SK-N-SH treated with all-trans-retinoic acid at 6 μM for 48 hours (cell line): ENCODE results near the gene TCERG1L.

Experiments used
- ATAC-seq: fragments of 200-7000 bp; cut with Tn5 transposase; 3 replicates; pipeline ENCODE4 v1.9.1; 2020; ENCODE audit warnings: mild to moderate bottlenecking, moderate library complexity
- ARNTL ChIP-seq: fragments of 450-650 bp; formaldehyde crosslinking; IDR thresholded peaks from 2 replicates; pipeline ENCODE4 v1.5.0; 2020; ENCODE audit warnings: low read depth, mild to moderate bottlenecking, moderate library complexity, borderline replicate concordance
- BACH2 ChIP-seq: fragments of 250-450 bp; sonication (Bioruptor Pico); IDR thresholded peaks from 2 replicates; pipeline ENCODE4 v1.9.0; 2021; ENCODE audit warnings: mild to moderate bottlenecking, borderline replicate concordance
- CSDC2 ChIP-seq: fragments of 250-450 bp; sonication (Bioruptor Pico); IDR thresholded peaks from 2 replicates; pipeline ENCODE4 v1.5.0; 2020; ENCODE audit warnings: mild to moderate bottlenecking, moderate library complexity
- ESRRG ChIP-seq: fragments of 250-450 bp; sonication (Bioruptor Pico); IDR thresholded peaks from 2 replicates; pipeline ENCODE4 v1.6.1; 2021; ENCODE audit warnings: mild to moderate bottlenecking
- ISL1 ChIP-seq: fragments of 250-450 bp; sonication (Bioruptor Pico); IDR thresholded peaks from 2 replicates; pipeline ENCODE4 v2.1.2; 2022; ENCODE audit warnings: mild to moderate bottlenecking, moderate library complexity
- OSR1 ChIP-seq: fragments of 250-450 bp; sonication (Bioruptor Pico); IDR thresholded peaks from 2 replicates; pipeline ENCODE4 v1.8.0; 2022; ENCODE audit warnings: moderate library complexity, mild to moderate bottlenecking, inconsistent platforms
- PPARA ChIP-seq: fragments of 250-450 bp; sonication (Bioruptor Pico); IDR thresholded peaks from 2 replicates; pipeline ENCODE4 v1.5.0; 2020; ENCODE audit warnings: mild to moderate bottlenecking, borderline replicate concordance
- RARB ChIP-seq: fragments of 250-450 bp; sonication (Bioruptor Pico); IDR thresholded peaks from 2 replicates; pipeline ENCODE4 v1.8.0; 2021; ENCODE audit warnings: mild to moderate bottlenecking, moderate library complexity
- SNAI2 ChIP-seq: fragments of 250-450 bp; sonication (Bioruptor Pico); IDR thresholded peaks from 2 replicates; pipeline ENCODE4 v1.5.0; 2020; ENCODE audit warnings: mild to moderate bottlenecking, moderate library complexity
- TOX ChIP-seq: fragments of 250-450 bp; sonication (Bioruptor Pico); IDR thresholded peaks from 2 replicates; pipeline ENCODE4 v1.8.0; 2021; ENCODE audit warnings: mild to moderate bottlenecking, moderate library complexity, borderline replicate concordance
- ZFP3 ChIP-seq: fragments of 250-450 bp; sonication (Bioruptor Pico); IDR thresholded peaks from 2 replicates; pipeline ENCODE4 v1.5.0; 2020; ENCODE audit warnings: mild to moderate bottlenecking, moderate library complexity
- ZNF565 ChIP-seq: fragments of 450-650 bp; formaldehyde crosslinking; conservative IDR thresholded peaks from 2 replicates; pipeline ENCODE4 v1.5.0; 2020; ENCODE audit warnings: low read depth, mild to moderate bottlenecking, moderate library complexity
- ZNF70 ChIP-seq: fragments of 450-650 bp; formaldehyde crosslinking; IDR thresholded peaks from 2 replicates; pipeline ENCODE4 v1.5.0; 2020; ENCODE audit warnings: mild to moderate bottlenecking, moderate library complexity
- ZNF8 ChIP-seq: fragments of 450-650 bp; formaldehyde crosslinking; IDR thresholded peaks from 2 replicates; pipeline ENCODE4 v1.5.0; 2020; ENCODE audit warnings: mild to moderate bottlenecking, moderate library complexity
- TF ChIP-seq, protein P1 (sequence below): fragments of 250-450 bp; sonication (Bioruptor Pico); IDR thresholded peaks from 2 replicates; pipeline ENCODE4 v1.8.0; 2020; ENCODE audit warnings: mild to moderate bottlenecking, moderate library complexity, borderline replicate concordance
- TF ChIP-seq, protein P2 (sequence below): fragments of 250-450 bp; sonication (Bioruptor Pico); IDR thresholded peaks from 2 replicates; pipeline ENCODE4 v1.5.0; 2020; ENCODE audit warnings: mild to moderate bottlenecking, moderate library complexity
- TF ChIP-seq, protein P3 (sequence below): fragments of 250-450 bp; sonication (Bioruptor Pico); IDR thresholded peaks from 2 replicates; pipeline ENCODE4 v1.5.1; 2020; ENCODE audit warnings: low read depth, mild to moderate bottlenecking, moderate library complexity
- TF ChIP-seq, protein P4 (sequence below): fragments of 250-450 bp; sonication (Bioruptor Pico); IDR thresholded peaks from 2 replicates; pipeline ENCODE4 v1.8.0; 2021; ENCODE audit warnings: low read depth, mild to moderate bottlenecking, moderate library complexity, borderline replicate concordance
- TF ChIP-seq, protein P5 (sequence below): fragments of 250-450 bp; sonication (Bioruptor Pico); IDR thresholded peaks from 2 replicates; pipeline ENCODE4 v1.5.1; 2021; ENCODE audit warnings: mild to moderate bottlenecking, moderate library complexity

The TCERG1L gene

DNA sequence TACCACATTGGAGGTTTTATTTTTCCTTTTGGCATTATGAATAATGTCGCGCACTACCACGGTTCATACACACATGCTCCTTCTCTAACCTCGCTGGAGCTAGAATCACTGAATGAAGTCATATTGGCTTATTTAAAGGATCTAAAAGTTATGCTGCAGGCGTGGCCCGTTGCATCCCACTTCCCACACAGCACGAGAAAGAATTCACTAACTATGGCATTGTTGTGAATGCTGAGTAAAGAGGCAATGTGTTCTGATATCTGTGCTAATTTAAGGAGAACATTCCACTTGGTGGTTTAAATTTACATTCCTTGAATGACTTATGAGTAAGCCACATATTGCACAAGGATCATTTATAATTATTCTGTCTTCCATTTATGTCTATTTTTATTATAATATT, 20.7 kb downstream of the TCERG1L start:
- ATAC-seq: no peak
- TF ChIP-seq SNAI2 (CRISPR knock-in tag) (no peak), TOX (no peak), ISL1 (CRISPR knock-in tag) (no peak), OSR1 (CRISPR knock-in tag) (no peak), ARNTL (CRISPR knock-in tag) (no peak), ZNF565 (CRISPR knock-in tag) (no peak), ZFP3 (no peak), RARB (CRISPR knock-in tag) (no peak), BACH2 (CRISPR knock-in tag) (no peak), PPARA (CRISPR knock-in tag) (no peak), CSDC2 (CRISPR knock-in tag) (no peak), ZNF8 (CRISPR knock-in tag) (no peak), ZNF70 (CRISPR knock-in tag) (no peak), ESRRG (CRISPR knock-in tag) (no peak)
- TF ChIP-seq, protein P1, sequence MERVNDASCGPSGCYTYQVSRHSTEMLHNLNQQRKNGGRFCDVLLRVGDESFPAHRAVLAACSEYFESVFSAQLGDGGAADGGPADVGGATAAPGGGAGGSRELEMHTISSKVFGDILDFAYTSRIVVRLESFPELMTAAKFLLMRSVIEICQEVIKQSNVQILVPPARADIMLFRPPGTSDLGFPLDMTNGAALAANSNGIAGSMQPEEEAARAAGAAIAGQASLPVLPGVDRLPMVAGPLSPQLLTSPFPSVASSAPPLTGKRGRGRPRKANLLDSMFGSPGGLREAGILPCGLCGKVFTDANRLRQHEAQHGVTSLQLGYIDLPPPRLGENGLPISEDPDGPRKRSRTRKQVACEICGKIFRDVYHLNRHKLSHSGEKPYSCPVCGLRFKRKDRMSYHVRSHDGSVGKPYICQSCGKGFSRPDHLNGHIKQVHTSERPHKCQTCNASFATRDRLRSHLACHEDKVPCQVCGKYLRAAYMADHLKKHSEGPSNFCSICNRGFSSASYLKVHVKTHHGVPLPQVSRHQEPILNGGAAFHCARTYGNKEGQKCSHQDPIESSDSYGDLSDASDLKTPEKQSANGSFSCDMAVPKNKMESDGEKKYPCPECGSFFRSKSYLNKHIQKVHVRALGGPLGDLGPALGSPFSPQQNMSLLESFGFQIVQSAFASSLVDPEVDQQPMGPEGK (CRISPR knock-in tag): no peak
- TF ChIP-seq, protein P2, sequence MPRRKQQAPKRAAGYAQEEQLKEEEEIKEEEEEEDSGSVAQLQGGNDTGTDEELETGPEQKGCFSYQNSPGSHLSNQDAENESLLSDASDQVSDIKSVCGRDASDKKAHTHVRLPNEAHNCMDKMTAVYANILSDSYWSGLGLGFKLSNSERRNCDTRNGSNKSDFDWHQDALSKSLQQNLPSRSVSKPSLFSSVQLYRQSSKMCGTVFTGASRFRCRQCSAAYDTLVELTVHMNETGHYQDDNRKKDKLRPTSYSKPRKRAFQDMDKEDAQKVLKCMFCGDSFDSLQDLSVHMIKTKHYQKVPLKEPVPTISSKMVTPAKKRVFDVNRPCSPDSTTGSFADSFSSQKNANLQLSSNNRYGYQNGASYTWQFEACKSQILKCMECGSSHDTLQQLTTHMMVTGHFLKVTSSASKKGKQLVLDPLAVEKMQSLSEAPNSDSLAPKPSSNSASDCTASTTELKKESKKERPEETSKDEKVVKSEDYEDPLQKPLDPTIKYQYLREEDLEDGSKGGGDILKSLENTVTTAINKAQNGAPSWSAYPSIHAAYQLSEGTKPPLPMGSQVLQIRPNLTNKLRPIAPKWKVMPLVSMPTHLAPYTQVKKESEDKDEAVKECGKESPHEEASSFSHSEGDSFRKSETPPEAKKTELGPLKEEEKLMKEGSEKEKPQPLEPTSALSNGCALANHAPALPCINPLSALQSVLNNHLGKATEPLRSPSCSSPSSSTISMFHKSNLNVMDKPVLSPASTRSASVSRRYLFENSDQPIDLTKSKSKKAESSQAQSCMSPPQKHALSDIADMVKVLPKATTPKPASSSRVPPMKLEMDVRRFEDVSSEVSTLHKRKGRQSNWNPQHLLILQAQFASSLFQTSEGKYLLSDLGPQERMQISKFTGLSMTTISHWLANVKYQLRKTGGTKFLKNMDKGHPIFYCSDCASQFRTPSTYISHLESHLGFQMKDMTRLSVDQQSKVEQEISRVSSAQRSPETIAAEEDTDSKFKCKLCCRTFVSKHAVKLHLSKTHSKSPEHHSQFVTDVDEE (CRISPR knock-in tag): no peak
- TF ChIP-seq, protein P3, sequence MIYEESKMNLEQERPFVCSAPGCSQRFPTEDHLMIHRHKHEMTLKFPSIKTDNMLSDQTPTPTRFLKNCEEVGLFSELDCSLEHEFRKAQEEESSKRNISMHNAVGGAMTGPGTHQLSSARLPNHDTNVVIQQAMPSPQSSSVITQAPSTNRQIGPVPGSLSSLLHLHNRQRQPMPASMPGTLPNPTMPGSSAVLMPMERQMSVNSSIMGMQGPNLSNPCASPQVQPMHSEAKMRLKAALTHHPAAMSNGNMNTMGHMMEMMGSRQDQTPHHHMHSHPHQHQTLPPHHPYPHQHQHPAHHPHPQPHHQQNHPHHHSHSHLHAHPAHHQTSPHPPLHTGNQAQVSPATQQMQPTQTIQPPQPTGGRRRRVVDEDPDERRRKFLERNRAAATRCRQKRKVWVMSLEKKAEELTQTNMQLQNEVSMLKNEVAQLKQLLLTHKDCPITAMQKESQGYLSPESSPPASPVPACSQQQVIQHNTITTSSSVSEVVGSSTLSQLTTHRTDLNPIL: no peak
- TF ChIP-seq, protein P4, sequence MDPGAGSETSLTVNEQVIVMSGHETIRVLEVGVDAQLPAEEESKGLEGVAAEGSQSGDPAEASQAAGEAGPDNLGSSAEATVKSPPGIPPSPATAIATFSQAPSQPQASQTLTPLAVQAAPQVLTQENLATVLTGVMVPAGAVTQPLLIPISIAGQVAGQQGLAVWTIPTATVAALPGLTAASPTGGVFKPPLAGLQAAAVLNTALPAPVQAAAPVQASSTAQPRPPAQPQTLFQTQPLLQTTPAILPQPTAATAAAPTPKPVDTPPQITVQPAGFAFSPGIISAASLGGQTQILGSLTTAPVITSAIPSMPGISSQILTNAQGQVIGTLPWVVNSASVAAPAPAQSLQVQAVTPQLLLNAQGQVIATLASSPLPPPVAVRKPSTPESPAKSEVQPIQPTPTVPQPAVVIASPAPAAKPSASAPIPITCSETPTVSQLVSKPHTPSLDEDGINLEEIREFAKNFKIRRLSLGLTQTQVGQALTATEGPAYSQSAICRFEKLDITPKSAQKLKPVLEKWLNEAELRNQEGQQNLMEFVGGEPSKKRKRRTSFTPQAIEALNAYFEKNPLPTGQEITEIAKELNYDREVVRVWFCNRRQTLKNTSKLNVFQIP (CRISPR knock-in tag): no peak

DNA sequence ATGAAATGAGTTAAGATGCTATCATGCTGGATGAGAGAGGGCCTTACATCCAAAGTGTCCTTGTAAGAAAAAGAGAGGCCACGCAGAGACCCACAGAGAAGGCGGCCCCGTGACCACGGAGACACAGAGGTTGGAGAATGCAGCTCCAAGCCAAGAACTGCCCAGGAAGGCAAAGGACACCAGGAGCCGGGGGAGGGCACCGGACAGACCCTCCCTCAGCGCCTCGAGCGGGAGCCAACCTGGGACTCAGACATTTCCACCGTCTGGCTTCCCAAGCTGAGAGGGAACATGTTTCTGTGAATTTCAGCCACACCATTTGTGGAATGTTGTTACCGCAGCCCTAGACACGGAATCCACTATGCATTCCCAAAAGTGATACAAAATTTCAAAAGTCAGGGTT, 22.9 kb downstream of the TCERG1L start:
- ATAC-seq: no peak
- TF ChIP-seq, protein P5, sequence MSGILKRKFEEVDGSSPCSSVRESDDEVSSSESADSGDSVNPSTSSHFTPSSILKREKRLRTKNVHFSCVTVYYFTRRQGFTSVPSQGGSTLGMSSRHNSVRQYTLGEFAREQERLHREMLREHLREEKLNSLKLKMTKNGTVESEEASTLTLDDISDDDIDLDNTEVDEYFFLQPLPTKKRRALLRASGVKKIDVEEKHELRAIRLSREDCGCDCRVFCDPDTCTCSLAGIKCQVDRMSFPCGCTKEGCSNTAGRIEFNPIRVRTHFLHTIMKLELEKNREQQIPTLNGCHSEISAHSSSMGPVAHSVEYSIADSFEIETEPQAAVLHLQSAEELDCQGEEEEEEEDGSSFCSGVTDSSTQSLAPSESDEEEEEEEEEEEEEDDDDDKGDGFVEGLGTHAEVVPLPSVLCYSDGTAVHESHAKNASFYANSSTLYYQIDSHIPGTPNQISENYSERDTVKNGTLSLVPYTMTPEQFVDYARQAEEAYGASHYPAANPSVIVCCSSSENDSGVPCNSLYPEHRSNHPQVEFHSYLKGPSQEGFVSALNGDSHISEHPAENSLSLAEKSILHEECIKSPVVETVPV (CRISPR knock-in tag): no peak
- TF ChIP-seq ZNF70 (CRISPR knock-in tag): no peak
- TF ChIP-seq, protein P1 (CRISPR knock-in tag): no peak
- TF ChIP-seq SNAI2 (CRISPR knock-in tag): no peak
- no peak for TF ChIP-seq ISL1 (CRISPR knock-in tag)
- TF ChIP-seq, all 23 proteins: peak for 0

DNA sequence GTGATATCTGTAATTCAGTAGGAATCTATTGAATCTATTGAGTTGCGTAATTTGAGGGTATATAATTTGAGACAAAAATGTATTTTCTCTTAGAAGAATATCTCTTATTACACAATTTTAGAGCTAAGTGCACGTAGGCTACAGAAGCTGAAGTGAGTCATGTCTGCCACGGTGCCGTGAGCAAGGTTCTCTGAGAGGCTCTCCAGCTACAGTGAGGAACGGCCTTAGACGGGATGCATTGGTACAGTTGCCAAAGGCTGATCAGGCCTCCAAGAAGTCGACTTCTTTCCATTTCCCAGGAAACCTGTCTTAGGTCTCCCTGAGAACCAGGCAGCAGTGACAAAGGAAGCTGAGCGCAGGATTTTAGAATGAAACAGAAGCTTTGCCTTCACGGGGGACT, 28.6 kb downstream of the TCERG1L start:
- ATAC-seq: no peak
- TF ChIP-seq ZFP3: no peak
- TF ChIP-seq ESRRG (CRISPR knock-in tag): no peak
